GM18868 (cell line): ENCODE measurements around the gene VEZF1.

Experiments used
- ATAC-seq: cut with Tn5 transposase; IDR thresholded peaks from one replicate; pipeline ENCODE4 v1.9.1; 2021; ENCODE audit warnings: mild to moderate bottlenecking, moderate library complexity; ENCODE audit not compliant: unreplicated experiment

The VEZF1 gene, protein sequence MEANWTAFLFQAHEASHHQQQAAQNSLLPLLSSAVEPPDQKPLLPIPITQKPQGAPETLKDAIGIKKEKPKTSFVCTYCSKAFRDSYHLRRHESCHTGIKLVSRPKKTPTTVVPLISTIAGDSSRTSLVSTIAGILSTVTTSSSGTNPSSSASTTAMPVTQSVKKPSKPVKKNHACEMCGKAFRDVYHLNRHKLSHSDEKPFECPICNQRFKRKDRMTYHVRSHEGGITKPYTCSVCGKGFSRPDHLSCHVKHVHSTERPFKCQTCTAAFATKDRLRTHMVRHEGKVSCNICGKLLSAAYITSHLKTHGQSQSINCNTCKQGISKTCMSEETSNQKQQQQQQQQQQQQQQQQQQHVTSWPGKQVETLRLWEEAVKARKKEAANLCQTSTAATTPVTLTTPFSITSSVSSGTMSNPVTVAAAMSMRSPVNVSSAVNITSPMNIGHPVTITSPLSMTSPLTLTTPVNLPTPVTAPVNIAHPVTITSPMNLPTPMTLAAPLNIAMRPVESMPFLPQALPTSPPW

DNA sequence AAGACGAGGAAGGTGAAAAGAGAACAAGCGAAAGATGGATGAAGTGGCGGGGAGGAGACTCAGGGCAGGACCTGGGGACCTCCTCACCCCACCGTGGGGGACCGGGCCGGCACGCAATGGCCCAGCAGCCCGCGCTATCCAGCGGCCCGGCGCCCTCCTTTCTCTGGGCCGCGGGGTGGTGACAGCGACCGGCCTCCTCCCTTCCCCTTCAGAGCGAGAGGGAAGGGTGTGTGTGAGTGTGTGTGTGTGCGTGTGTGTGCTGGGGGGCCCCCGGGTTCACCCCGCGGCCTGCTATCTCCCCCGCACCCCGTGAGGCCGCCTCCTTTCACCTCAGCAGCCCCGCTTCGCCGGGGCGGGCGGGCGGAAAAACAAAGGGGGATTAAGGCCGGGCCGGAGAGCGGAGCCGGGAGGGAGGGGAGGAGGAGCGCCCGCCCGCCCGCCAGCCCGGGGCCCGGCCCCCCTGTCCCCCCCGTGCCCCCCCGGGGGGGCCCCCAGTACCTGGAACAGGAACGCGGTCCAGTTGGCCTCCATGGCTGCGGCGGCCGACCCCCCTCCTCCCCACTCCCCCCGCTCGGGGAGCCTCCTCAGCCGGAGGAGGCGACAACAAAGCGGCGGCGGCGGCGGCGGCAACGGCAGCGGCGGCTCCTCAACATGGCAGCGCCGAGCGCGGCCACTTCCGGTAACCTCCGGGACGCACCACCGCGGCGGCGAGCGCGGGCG lies at the start of gene VEZF1:
Gene VEZF1, minus strand, starts transcription at position 674 of the 720 bp plus-strand sequence. Its CDS starts 143 bp downstream, at position 531.
- peak; percentile 55 for ATAC-seq

DNA sequence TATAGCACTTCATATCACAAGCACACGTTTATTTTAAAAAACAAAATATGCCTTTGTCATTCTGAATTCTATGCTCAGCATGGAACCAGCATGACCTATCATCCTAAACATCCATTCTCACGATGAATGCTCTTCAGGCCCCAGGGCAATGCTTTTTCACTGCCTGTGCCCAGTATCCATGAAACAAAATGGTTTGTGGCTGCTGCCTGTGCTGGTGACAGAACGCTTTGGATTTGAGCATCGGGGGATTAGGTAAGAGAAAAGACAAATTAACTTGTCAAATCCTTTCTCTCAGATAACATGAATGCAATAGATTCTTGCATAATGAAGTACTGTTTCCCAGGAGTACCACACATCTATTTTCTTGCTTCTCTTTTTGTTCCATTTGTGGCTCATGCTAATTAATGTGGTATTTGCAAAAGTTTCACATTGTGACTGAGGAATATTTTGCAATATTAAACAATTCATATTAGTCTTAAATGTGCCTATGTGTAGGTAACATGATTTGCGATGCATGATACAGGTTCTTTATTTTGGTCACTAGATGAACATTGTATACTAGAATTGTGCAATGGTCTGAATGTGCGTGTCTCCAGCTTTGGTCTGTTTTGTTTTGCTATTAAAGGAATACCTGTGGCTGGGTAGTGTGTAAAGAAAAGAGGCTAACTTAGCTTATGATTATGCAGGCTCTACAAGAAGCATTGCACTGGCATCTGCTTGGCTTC lies 44.8 kb upstream of the VEZF1 start:
- ATAC-seq = no peak

GRCh38 chr17:58028578-58028977 lies 40.5 kb upstream of the VEZF1 start:
- ATAC-seq = no peak

GRCh38 chr17:58020401-58020800 lies 32.3 kb upstream of the VEZF1 start:
- ATAC-seq = no peak

DNA sequence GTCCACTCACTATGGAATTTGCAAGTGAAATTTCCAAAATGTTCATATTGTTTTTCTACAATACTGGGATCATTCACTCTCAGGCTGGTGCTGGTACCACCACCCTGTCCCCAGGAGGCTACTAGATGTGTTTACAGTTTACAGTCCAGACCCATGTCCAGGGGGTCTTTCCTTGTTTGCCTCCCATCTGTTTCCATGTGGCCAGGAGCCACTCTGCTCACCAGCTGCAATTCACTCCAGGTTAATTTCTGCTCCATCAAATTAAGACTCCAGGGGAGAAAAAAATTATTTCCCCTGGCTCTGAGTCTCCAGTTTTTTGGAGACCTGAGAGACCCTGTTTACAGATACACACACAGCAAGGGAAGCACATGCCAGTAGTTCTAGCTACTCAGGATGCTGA lies 31.5 kb upstream of the VEZF1 start:
- ATAC-seq = no peak

DNA sequence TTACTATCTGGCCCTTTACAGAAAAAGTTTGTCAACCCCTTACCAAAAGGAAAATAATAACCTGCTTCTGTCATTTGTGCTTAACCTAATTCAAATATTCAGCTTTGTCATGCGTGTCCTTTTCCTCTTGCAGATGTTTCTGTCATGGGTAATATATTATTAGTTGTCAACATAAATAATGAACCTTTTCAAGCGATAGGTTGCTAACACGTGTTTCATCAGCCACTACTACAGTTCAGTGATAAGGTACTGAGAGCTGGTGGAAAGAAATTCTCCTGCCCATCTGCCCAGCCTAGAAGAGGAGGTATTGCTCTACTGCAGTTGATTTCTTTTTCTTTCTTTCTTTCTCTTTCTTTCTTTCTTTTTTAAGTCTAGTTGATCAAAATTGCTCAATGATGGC lies 31.0 kb upstream of the VEZF1 start:
- ATAC-seq = no peak

DNA sequence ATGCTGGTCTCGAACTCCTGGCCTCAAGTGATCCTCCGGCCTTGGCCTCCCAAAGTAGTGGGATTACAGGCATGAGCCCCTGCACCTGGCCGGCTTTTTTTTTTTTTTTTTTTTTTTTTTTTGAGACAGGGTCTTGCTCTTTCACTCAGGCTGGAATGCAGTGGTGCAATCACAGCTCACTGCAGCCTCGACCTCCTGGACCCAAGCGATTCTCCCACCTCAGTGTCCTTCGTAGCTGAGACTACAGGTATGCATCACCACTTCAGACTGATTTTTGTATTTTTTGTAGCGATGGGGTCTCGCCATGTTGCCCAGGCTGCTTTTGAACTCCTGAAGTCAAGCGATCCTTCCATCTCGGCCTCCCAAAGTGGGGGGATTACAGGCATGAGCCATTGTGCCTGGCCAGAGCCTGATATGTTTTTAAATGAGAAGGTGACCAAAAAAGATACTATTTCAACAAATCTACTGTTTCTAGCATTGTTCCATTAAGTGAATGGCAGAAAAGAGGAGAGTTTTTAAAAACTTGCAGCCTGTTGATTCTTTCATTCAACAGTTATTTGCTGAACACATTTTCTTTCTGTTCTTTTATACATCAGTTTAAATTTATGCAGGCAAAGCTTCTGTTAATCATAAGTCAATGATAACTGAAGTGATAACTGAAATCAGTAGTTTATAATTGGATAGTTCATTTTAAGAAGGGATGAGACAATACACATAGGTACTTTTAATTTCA lies 22.2 kb upstream of the VEZF1 start:
- ATAC-seq = no peak

GRCh38 chr17:58007781-58008706 lies 20.0 kb upstream of the VEZF1 start:
- peak; percentile 26 for ATAC-seq

DNA sequence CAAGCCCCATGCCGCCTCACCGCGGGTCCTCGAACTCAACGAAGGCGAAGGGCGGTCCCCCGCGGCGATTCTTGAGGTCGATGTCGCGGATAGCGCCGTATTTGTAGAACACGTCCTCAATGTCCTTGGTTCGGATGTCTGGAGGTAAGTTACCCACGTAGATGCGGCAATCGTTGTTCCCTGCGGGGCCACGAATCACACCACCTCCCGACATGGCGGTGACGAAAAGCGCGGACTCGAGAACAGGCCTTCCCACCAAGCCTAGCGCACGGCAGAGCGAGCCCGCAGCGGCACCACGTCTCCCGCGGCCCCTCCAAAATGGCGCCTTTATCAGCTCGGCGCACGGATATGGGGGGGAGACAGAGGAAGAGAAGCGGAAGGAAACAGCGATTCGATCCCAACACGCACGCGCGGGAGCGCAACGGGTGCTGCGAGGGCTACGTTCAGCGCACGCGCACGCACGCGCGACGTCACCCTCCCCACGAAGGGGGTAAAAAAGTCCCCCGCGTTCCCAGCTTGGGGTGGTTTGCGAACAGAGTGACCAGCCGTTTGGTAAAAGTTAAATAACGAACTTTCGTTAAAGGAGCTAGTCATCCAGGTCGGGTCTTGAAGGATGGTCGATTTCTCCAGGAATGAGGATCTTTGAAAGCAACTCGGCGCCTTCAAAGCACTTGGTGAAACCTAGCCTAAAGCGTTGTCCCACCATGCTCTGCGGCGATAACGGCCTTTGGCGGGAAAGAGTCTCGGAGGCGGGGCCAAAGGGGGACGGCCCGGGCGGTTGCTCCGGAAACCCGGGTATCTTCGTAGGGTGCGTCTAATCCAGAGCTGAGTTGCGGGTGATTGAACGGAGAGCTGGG lies 19.1 kb upstream of the VEZF1 start, which contains the start of gene SRSF1:
Gene SRSF1, minus strand, starts transcription at position 323 of the 857 bp plus-strand sequence. Its CDS starts 109 bp downstream, at position 214.
- peak; percentile 87 for ATAC-seq

GRCh38 chr17:58006560-58006923 lies 18.5 kb upstream of the VEZF1 start:
- peak; percentile 21 for ATAC-seq

DNA sequence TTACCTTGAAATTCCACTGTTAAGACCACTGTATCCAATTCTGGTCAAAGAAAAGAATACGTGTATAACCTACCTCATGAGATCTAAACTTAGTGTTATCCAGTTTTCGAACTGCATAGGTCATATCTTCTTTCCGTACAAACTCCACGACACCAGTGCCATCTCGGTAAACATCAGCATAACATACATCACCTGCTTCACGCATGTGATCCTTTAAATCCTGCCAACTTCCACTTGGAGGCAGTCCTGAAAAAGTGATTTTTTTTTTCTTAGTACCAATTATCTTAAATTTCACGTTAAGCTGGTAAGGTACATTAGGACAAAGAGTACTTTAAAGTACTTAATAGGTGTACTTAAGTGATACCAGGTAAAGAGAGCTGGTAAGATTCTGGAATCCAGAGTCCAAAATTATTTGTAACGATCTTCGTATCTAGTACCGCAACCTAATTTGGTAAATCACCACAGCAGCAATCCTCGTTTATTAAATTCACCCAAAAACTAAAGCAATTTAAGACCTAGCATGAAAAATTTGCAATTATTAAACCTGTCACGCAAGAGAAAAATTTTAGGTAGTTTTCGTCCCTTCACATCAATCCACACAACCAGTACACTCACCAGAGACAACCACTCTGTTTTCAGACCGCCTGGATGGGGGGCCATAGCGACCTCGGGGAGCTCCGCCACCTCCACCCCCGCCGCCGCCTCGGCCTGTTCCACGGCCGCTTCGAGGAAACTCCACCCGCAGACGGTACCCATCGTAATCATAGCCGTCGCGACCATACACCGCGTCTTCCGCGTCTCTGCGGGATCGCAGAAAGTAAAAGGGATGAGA lies 17.9 kb upstream of the VEZF1 start:
- ATAC-seq = no peak

- no peak for ATAC-seq
Measured at GRCh38 chr17:58005031-58005727, 17.1 kb upstream of the VEZF1 start.

DNA sequence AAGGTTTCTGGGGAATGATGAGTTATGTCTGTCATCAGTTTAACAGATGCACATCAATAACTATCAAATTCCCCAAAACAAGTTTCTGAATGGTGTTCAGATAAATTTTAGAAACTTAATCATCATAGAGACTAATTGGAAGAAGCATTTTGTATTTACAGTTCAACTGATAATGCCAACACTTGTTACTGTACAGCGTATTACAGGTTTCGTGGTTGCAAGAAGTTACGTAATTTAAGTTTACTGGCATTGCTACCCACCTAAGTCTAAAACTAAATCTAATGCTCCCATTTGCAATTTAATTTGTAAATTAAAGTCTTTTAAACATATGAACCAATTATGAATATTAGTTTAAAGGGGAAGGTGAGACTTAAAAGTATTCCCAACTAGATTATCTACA lies 16.0 kb upstream of the VEZF1 start:
- ATAC-seq = no peak

DNA sequence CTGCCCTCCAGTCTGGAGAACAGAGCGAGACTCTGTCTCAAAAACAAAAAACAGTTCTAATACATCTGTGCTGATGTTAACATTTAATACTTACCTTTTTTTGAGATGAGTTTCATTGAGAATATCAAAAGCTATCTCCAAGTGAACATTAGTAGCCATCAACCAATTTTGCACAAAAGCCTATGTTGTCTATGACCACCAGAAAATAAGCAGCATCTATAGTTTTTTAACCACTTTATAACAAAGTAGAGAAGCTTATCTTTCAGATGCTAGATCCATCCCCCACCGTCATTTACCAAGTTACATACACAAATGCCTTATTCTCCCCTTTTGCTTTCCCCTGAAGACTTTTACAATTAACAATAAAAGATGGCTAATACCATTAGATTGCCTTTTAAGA lies 14.9 kb upstream of the VEZF1 start:
- ATAC-seq = no peak

DNA sequence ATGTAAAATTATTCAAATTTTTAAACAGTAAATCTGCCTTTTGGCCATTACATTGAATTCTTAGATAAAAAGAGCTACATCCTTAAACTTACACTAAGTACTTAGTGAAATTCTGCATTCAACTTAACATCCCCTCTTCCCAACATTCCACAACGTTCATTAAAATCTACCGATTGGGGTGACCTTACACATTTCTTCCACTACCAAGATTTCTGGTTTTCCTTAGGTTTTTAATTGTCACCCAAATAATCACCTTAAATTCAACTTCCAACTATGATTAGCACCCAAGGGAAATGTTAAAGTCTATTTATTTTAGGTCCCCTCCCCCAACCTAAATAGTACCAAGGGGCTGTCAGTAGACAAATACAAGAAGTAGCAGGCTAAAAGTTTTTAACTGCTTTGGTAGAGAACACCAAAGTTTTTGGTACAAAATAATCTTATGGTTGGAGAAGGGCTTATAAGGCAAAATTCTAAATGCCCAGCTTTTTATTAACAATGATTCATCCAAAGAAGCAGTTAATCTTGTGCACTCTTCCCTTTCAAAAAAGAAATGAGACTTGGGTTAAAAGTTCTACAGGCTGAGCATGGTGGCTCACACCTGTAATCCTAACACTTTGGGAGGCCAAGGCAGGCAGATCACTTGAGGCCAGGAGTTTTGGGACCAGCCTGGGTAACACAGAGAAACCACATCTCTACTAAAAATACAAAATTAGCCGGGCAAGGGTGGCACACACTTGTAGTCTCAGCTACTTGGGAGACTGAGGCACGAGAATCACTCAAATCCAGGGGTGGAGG lies 14.3 kb upstream of the VEZF1 start:
- no peak for ATAC-seq

- no peak for ATAC-seq
Measured at GRCh38 chr17:58001461-58002124, 13.5 kb upstream of the VEZF1 start.
